Endothelial cell of umbilical vein (primary cell): ENCODE results near the gene RDM1. TPM values are rescaled to one million over a fixed set of nuclear protein-coding genes. Genes with fewer than 3 reads are reported as not detected.

Experiments
- BruUV-seq: library from RNA; stranded (reverse); fragments of 400-500 nt; replicated peaks from 2 replicates; lab custom pipeline; 2021; lab: Mats Ljungman, UMichigan
- CTCF ChIA-PET: fragments of 300-600, 350-600 bp; sonication (Branson Sonifier 250); formaldehyde crosslinking; loops from one replicate; lab custom pipeline; 2021; ENCODE audit warnings: antibody characterized with exemption, inconsistent platforms; lab: Charles Lee
- POLR2A ChIA-PET: fragments of 300-600, 350-600 bp; sonication (Branson Sonifier 250); formaldehyde crosslinking; loops from one replicate; lab custom pipeline; 2021; ENCODE audit warnings: antibody characterized with exemption, inconsistent platforms; lab: Charles Lee
- DNase-seq: peaks from one replicate; pipeline ENCODE4 v3.0.0-alpha.2; 2011; ENCODE audit warnings: low read depth, low spot score
- FAIRE-seq: peaks from 2 replicates; lab custom pipeline; 2011; peaks lifted over from hg19 to GRCh38; lab: Jason Lieb, UNC
- H2AFZ ChIP-seq: 2 replicates; pipeline ENCODE4 v1.6.0; 2012; ENCODE audit warnings: low read depth, low read length, control low read depth, inconsistent platforms
- H3K27ac ChIP-seq: 2 replicates; pipeline ENCODE4 v1.5.1; 2011; ENCODE audit warnings: low read depth, mild to moderate bottlenecking, control low read depth, low read length, moderate library complexity; ENCODE audit not compliant: insufficient read depth
- H3K27me3 ChIP-seq, 2 experiments: 2 replicates each; pipeline versions ENCODE4 v1.6.0 to v1.6.1; 2011; ENCODE audit warnings: low read length in 2 of 2, mixed read lengths in 1 of 2; ENCODE audit not compliant: control insufficient read depth in 2 of 2, insufficient read depth in 2 of 2
- H3K36me3 ChIP-seq, 2 experiments: 2 replicates in 1 of 2; 3 replicates in 1 of 2; pipeline ENCODE4 v1.5.1; 2011; ENCODE audit warnings: low read length in 2 of 2, mild to moderate bottlenecking in 1 of 2, moderate library complexity in 1 of 2; ENCODE audit not compliant: control insufficient read depth in 2 of 2, insufficient read depth in 2 of 2; ENCODE audit errors: extremely low read depth in 1 of 2
- H3K4me1 ChIP-seq: 3 replicates; pipeline ENCODE4 v1.5.1; 2011; ENCODE audit warnings: mild to moderate bottlenecking, low read length; ENCODE audit not compliant: control insufficient read depth, insufficient read depth; ENCODE audit errors: extremely low read depth
- H3K4me2 ChIP-seq: 2 replicates; pipeline ENCODE4 v1.6.1; 2011; ENCODE audit warnings: low read length, control low read depth, mixed read lengths; ENCODE audit not compliant: insufficient read depth
- H3K4me3 ChIP-seq, 3 experiments: fragments of 200-600 bp in 1 of 3; sonication (generic), shearing (Covaris generic) in 1 of 3; replicated peaks in 1 of 3; 2 replicates each; pipeline ENCODE4 v1.5.1; 2011 to 2016; ENCODE audit warnings: control low read depth in 3 of 3, low read length in 3 of 3, mild to moderate bottlenecking in 2 of 3, inconsistent platforms in 1 of 3, low read depth in 1 of 3, moderate library complexity in 1 of 3; ENCODE audit not compliant: insufficient read depth in 1 of 3
- H3K79me2 ChIP-seq: 2 replicates; pipeline ENCODE4 v1.6.0; 2012; ENCODE audit warnings: low read length, inconsistent platforms; ENCODE audit not compliant: control insufficient read depth, insufficient read depth
- H3K9ac ChIP-seq: replicated peaks from 2 replicates; pipeline ENCODE3; 2011; ENCODE audit warnings: low read length, control low read depth; ENCODE audit not compliant: insufficient read depth; ENCODE audit errors: extremely low read depth
- H3K9me1 ChIP-seq: replicated peaks from 3 replicates; pipeline ENCODE4 v1.6.0; 2011; ENCODE audit warnings: mild to moderate bottlenecking, low read length; ENCODE audit not compliant: control insufficient read depth, insufficient read depth; ENCODE audit errors: extremely low read depth
- H3K9me3 ChIP-seq: replicated peaks from 2 replicates; pipeline ENCODE4 v1.5.1; 2012; ENCODE audit warnings: low read length, inconsistent platforms; ENCODE audit not compliant: control insufficient read depth, insufficient read depth
- H4K20me1 ChIP-seq: replicated peaks from 2 replicates; pipeline ENCODE3; 2011; ENCODE audit warnings: mild to moderate bottlenecking, low read length; ENCODE audit not compliant: control insufficient read depth, insufficient read depth; ENCODE audit errors: extremely low read depth
- EZH2 ChIP-seq: IDR thresholded peaks from 2 replicates; pipeline ENCODE4 v1.6.1; 2012; ENCODE audit warnings: borderline replicate concordance, low read depth, mild to moderate bottlenecking, moderate library complexity, low read length, inconsistent platforms; ENCODE audit not compliant: severe bottlenecking
- FOS ChIP-seq: IDR thresholded peaks from 2 replicates; pipeline ENCODE4 v1.6.1; 2011; ENCODE audit warnings: mild to moderate bottlenecking, low read length, moderate library complexity, borderline replicate concordance; ENCODE audit not compliant: insufficient read depth
- GATA2 ChIP-seq: IDR thresholded peaks from 2 replicates; pipeline ENCODE4 v1.7.0; 2011; ENCODE audit warnings: low read depth, mild to moderate bottlenecking, moderate library complexity, mixed read lengths, low read length; ENCODE audit not compliant: insufficient read length, insufficient read depth
- JUN ChIP-seq: IDR thresholded peaks from 2 replicates; pipeline ENCODE4 v1.6.1; 2011; ENCODE audit warnings: borderline replicate concordance, low read depth; ENCODE audit not compliant: insufficient read length, insufficient read depth
- MYC ChIP-seq: IDR thresholded peaks from one replicate; pipeline ENCODE4 v1.6.1; 2011; ENCODE audit warnings: mild to moderate bottlenecking, low read depth, low read length
- POLR2AphosphoS5 ChIP-seq: IDR thresholded peaks from 2 replicates; pipeline ENCODE4 v1.6.1; 2012; ENCODE audit warnings: low read depth, mild to moderate bottlenecking, control low read depth, low read length, moderate library complexity; ENCODE audit not compliant: insufficient read depth
- dilution Hi-C: fragments of 300-500 bp; cut with MboI; formaldehyde crosslinking; loops from one replicate; pipeline ENCODE4 v1.15.0; 2019; ENCODE audit warnings: low sequenced_read_pairs; ENCODE audit not compliant: extremely low pct_ligation_motif_present
- intact Hi-C: fragments of 100-400 bp; cut with micrococcal nuclease; formaldehyde crosslinking; loops from one replicate; pipeline ENCODE4 v1.10.0; 2022
- polyA plus RNA-seq, 4 experiments: library from polyadenylated mRNA; depleted of rRNA in 3 of 4; stranded (reverse) in 3 of 4; unstranded in 1 of 4; fragments of >200 nt; gene quantifications; 2 replicates each; pipeline versions ENCODE4 v1.2.1 to v1.2.3, GENCODE V29; 2011 to 2012; ENCODE audit warnings: missing spikeins in 1 of 4
- total RNA-seq: library from RNA; stranded (reverse); gene quantifications from 2 replicates; pipeline ENCODE4 v1.2.3, GENCODE V29; 2021
- TF ChIP-seq, protein P1 (sequence below): IDR thresholded peaks from 2 replicates; pipeline ENCODE4 v1.6.1; 2011; ENCODE audit not compliant: insufficient read depth, insufficient read length
- TF ChIP-seq, protein P2 (sequence below), 2 donors: IDR thresholded peaks; 1 replicate in 1 of 2; 2 replicates in 1 of 2; pipeline ENCODE4 v1.5.1; 2011; ENCODE audit warnings: low read length in 2 of 2, mild to moderate bottlenecking in 2 of 2, moderate library complexity in 2 of 2, control low read depth in 1 of 2, inconsistent platforms in 1 of 2, low read depth in 1 of 2; ENCODE audit not compliant: insufficient read depth in 1 of 2; ENCODE audit errors: extremely low read depth in 1 of 2

RDM1 gene
- total and polyA plus RNA-seq, 2 donors (not counting 3 experiments of a cell fraction or from before 2014, with no cell fraction given), result 0.12 to 0.46 TPM

DNA sequence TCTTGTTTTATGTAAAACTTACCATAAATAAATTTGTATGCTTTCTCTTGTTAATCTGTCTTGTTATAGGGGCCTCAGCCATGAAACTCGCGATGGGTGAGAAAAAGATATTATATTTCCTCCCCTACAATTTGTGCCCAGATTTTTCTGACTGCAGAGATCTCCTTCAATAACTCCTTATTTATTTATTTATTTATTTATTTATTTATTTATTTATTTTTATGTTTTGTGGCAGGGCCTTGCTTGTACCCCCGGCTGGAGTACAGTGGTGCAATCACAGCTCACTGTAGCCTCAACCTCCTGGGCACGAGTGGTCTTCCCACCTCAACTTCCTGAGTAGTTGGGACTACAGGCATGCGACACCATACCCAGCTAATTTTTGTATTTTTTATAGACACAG lies 27.1 kb downstream of the RDM1 start:
- no peak for FAIRE-seq
- Histone ChIP-seq H3K9me3 (no peaks in the 10 kb centered on the region), H2AFZ (no peak overlapping the region), H3K4me3 (no peak overlapping the region), H3K27ac (no peak overlapping the region), H3K4me2 (no peak overlapping the region), H3K27me3 (peaks cover 0 to 4% of the 10 kb centered on the region in 2 experiments), H3K79me2 (no peaks in the 10 kb centered on the region), H3K9ac (no peak overlapping the region), H3K9me1 (no peaks in the 10 kb centered on the region), H4K20me1 (no peaks in the 10 kb centered on the region), H3K4me1 (no peaks in the 10 kb centered on the region), H3K36me3 (no peaks in the 10 kb centered on the region)
- ChIA-PET POLR2A (no interaction called here), CTCF (no interaction called here)
- dilution Hi-C loops, result no loop called here
- no TSS peak for BruUV-seq
- no peak for DNase-seq
- intact Hi-C loops, result no loop called here
- TF ChIP-seq, protein P1, sequence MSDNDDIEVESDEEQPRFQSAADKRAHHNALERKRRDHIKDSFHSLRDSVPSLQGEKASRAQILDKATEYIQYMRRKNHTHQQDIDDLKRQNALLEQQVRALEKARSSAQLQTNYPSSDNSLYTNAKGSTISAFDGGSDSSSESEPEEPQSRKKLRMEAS, result no peak
- TF ChIP-seq EZH2, result no peak

DNA sequence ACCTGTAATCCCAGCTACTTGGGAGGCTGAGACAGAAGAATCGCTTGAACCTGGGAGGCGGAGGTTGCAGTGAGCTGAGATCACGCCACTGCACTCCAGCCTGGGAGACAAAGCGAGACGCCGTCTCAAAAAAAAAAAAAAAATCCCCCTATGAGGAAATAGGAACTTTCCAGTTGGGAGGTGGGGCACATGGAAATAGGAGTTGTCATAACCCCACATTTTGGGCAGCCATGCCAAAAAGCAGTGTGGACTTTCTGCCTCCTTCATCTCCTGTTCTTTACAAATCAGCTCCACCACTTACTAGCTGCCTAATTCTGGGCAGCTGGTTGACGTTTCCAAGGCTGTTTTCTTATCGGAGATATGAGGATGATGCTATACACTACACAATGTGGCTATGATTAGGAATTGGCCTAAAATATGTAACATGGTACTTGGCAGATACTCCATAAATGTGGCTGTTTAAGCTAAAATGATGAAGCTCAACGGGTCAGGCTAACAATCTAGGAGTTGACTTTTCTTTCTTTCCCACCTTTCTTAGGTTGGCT lies 28.9 kb downstream of the RDM1 start:
- Histone ChIP-seq H3K9ac (no peak overlapping the region), H2AFZ (no peak overlapping the region), H3K36me3 (no peaks in the 10 kb centered on the region), H3K27me3 (peaks cover 0 to 4% of the 10 kb centered on the region in 2 experiments), H3K4me1 (no peaks in the 10 kb centered on the region), H3K4me3 (no peak overlapping the region), H3K79me2 (no peaks in the 10 kb centered on the region), H3K9me3 (no peaks in the 10 kb centered on the region), H4K20me1 (no peaks in the 10 kb centered on the region), H3K9me1 (no peaks in the 10 kb centered on the region), H3K4me2 (no peak overlapping the region), H3K27ac (no peak overlapping the region)
- dilution Hi-C loops (no loop called here), intact Hi-C loops (no loop called here)
- DNase-seq (no peak), FAIRE-seq (no peak)
- BruUV-seq, result no TSS peak
- TF ChIP-seq MYC, result no peak
- TF ChIP-seq, protein P1, result no peak
- TF ChIP-seq FOS, result no peak
- no peak for TF ChIP-seq POLR2AphosphoS5
- TF ChIP-seq, protein P2, sequence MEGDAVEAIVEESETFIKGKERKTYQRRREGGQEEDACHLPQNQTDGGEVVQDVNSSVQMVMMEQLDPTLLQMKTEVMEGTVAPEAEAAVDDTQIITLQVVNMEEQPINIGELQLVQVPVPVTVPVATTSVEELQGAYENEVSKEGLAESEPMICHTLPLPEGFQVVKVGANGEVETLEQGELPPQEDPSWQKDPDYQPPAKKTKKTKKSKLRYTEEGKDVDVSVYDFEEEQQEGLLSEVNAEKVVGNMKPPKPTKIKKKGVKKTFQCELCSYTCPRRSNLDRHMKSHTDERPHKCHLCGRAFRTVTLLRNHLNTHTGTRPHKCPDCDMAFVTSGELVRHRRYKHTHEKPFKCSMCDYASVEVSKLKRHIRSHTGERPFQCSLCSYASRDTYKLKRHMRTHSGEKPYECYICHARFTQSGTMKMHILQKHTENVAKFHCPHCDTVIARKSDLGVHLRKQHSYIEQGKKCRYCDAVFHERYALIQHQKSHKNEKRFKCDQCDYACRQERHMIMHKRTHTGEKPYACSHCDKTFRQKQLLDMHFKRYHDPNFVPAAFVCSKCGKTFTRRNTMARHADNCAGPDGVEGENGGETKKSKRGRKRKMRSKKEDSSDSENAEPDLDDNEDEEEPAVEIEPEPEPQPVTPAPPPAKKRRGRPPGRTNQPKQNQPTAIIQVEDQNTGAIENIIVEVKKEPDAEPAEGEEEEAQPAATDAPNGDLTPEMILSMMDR (IDR thresholded peaks at IDR 0.05; ENCODE audit: extremely low read depth in 1 of 2, insufficient read depth in 1 of 2, low read depth in 1 of 2, low read length in 2 of 2), result no peak
- TF ChIP-seq GATA2, result no peak
- TF ChIP-seq EZH2, result no peak
- TF ChIP-seq JUN, result no peak
- ChIA-PET CTCF (no interaction called here), POLR2A (no interaction called here)
